COR-L47 (cell line): Measurements from ENCODE around the gene LGSN.
"Not testable (repeated sequence)": the region's sequence is repeated elsewhere in the genome, so short reads cannot be mapped to it uniquely, and the experiment has no call there.

ENCODE experiments used
- DNase-seq: peaks from one replicate; lab custom pipeline; 2025; lab: John Stamatoyannopoulos, UW

Gene LGSN

GRCh38 chr6:63230511-63230910 is 89.3 kb downstream of the LGSN start:
- DNase-seq, result not testable (repeated sequence)

DNA sequence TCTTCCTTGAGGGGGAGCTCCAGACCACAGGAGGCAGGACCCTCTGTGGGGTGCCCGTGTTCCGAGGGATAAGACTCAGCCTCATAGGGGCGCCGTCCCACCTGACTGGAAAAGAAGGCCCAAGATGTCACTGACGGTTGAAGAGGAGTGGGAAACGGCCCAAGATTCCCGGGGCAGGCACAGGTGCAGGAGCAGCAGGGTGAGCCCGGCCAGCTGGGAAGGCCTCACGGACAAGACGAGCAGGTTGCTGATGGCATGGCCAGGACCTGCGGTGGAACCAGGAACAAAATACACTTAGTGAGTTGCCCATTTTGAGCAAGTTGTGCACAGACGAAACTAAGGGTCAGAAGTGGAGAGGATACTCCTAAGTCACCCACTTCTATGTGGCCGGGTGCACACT is 89.8 kb downstream of the LGSN start:
- DNase-seq, result not testable (repeated sequence)

- not testable (repeated sequence) for DNase-seq
These were observed 91.6 kb downstream of the LGSN start for GRCh38 chr6:63227928-63228894.

DNA sequence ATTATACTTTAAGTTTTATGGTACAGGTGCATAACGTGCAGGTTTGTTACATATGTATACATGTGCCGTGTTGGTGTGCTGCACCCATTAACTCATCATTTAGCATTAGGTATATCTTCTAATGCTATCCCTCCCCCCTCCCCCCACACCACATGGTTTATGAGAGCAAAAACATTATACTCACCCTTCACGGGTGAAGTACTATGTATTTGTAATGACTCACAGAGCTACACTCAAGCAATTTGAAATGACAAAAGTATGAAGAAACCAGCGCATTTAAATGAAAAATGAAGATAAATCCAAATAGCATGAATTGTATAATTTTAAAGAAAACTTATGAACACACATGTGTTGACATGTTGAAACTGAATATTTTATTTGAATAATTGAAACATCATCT is 93.8 kb downstream of the LGSN start:
- not testable (repeated sequence) for DNase-seq
